Activated B cell treated with CpG ODN at 0.5 μM for 24 hours (primary cell): Measurements from ENCODE around the gene MEIS3. TPM values are rescaled to one million over a fixed set of nuclear protein-coding genes. Genes with fewer than 3 reads are reported as not detected.

Experiments
- ATAC-seq: fragments of 200-7000 bp; cut with Tn5 transposase; one replicate; pipeline ENCODE4 v1.10.0; 2021; ENCODE audit warnings: low read depth, mild to moderate bottlenecking, moderate library complexity
- CTCF ChIA-PET: fragments of 350-600 bp; sonication (Branson Sonifier 250); formaldehyde crosslinking; loops from one replicate; lab custom pipeline; 2021; ENCODE audit warnings: antibody characterized with exemption; lab: Charles Lee
- POLR2A ChIA-PET: fragments of 350-600 bp; sonication (Branson Sonifier 250); formaldehyde crosslinking; loops from one replicate; lab custom pipeline; 2021; ENCODE audit warnings: antibody characterized with exemption; lab: Charles Lee
- DNase-seq: peaks from one replicate; pipeline ENCODE4 v3.0.0; 2022
- H3K27ac Mint-ChIP-seq: one replicate; pipeline ENCODE4 v1.8.0; 2020; ENCODE audit warnings: mixed read lengths
- H3K27me3 Mint-ChIP-seq: one replicate; pipeline ENCODE4 v1.8.0; 2021; ENCODE audit warnings: mixed read lengths
- H3K36me3 Mint-ChIP-seq: one replicate; pipeline ENCODE4 v1.8.0; 2021; ENCODE audit warnings: low read depth, mixed read lengths
- H3K4me1 Mint-ChIP-seq: one replicate; pipeline ENCODE4 v1.8.0; 2021; ENCODE audit warnings: mixed read lengths
- H3K4me3 Mint-ChIP-seq: one replicate; pipeline ENCODE4 v1.8.0; 2020; ENCODE audit warnings: mild to moderate bottlenecking, mixed read lengths
- H3K9me3 Mint-ChIP-seq: one replicate; pipeline ENCODE4 v1.8.0; 2020; ENCODE audit warnings: mixed read lengths
- CTCF ChIP-seq: fragments of 200-600 bp; IDR thresholded peaks from one replicate; pipeline ENCODE4 v1.8.0; 2022; ENCODE audit warnings: antibody characterized with exemption, mild to moderate bottlenecking
- intact Hi-C: fragments of 100-400 bp; cut with micrococcal nuclease; formaldehyde crosslinking; loops from one replicate; pipeline ENCODE4 v1.15.1; 2024
- total RNA-seq: library from RNA; stranded (reverse); gene quantifications from 2 replicates; pipeline ENCODE4 v1.2.3, GENCODE V29; 2022

The MEIS3 gene
- total RNA-seq, 1 donor from 2014 or later, result not detected

GRCh38 chr19:47447470-47448359, 28.4 kb upstream of the MEIS3 start:
- intact Hi-C loops, result loop anchor here (2.0 kb wide), 1 partner anchor 37 kb away; the partner anchor contains the start of gene KPTN
- no peak for DNase-seq
- ChIA-PET POLR2A (no interaction called here), CTCF (no interaction called here)
- no peak overlapping the region for H3K27ac Mint-ChIP-seq
- H3K36me3 Mint-ChIP-seq, result no peaks in the 10 kb centered on the region
- peaks cover 31% of the 10 kb centered on the region for H3K4me1 Mint-ChIP-seq
- H3K9me3 Mint-ChIP-seq, result peaks cover 6% of the 10 kb centered on the region
- peak; percentile 29 for ATAC-seq
- no peak overlapping the region for H3K4me3 Mint-ChIP-seq
- H3K27me3 Mint-ChIP-seq, result peaks cover 67% of the 10 kb centered on the region
- TF ChIP-seq CTCF, result no peak

- Mint-ChIP-seq H3K27ac (no peak overlapping the region), H3K36me3 (no peaks in the 10 kb centered on the region), H3K9me3 (peaks cover 6% of the 10 kb centered on the region), H3K4me3 (no peak overlapping the region), H3K4me1 (peaks cover 31% of the 10 kb centered on the region), H3K27me3 (peaks cover 72% of the 10 kb centered on the region)
- no peak for DNase-seq
- ChIA-PET POLR2A (no interaction called here), CTCF (interaction anchor here (0.6 to 1.9 kb wide), 3 partner anchors 10 to 253 kb away, joined by 3 to 8 read pairs (median 3); no protein-coding TSS in a partner anchor)
- intact Hi-C loops, result loop anchor here (2.0 kb wide), 1 partner anchor 38 kb away; the partner anchor contains the start of gene KPTN
- ATAC-seq, result no peak
- no peak for TF ChIP-seq CTCF
Observed at GRCh38 chr19:47446534-47447469, 27.5 kb upstream of the MEIS3 start.

DNA sequence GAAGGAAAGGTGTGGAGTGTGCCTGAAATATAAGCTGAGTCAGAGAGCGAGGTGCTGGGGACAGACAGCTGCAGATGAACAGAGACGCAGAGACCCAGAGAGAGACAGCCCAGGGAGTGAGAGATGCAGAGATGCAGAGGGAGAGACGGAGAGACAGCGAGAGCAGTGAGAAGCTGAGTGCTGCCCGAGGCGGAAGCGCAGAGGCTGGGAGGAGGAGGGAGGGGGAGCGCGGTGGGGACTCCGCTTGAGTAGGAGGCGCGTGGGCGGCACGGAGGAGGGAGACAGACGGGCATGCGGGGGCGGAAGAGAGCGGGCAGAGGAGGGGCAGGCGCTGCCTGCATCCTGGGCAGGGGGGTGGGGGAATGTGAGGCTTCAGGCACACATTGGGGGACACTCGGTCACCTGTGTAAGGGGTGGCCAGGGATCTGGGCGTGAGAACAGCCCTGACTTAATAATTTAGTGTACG, 26.6 kb upstream of the MEIS3 start:
- intact Hi-C loops, result loop anchor here (2.0 kb wide), 1 partner anchor 39 kb away; the partner anchor contains the start of gene KPTN
- CTCF ChIA-PET, result interaction anchor here (0.6 to 1.9 kb wide), 3 partner anchors 9 to 254 kb away, joined by 3 to 8 read pairs (median 3); no protein-coding TSS in a partner anchor
- Mint-ChIP-seq H3K4me1 (peaks cover 31% of the 10 kb centered on the region), H3K27me3 (peaks cover 74% of the 10 kb centered on the region), H3K9me3 (peaks cover 6% of the 10 kb centered on the region), H3K36me3 (no peaks in the 10 kb centered on the region), H3K27ac (no peak overlapping the region), H3K4me3 (peak overlapping the region; percentile 62)
- ATAC-seq, result peak; percentile 87
- TF ChIP-seq CTCF, result no peak
- POLR2A ChIA-PET, result no interaction called here
- DNase-seq, result peak; percentile 46

GRCh38 chr19:47445527-47445926, 26.2 kb upstream of the MEIS3 start:
- Mint-ChIP-seq H3K36me3 (no peaks in the 10 kb centered on the region), H3K27me3 (peaks cover 77% of the 10 kb centered on the region), H3K4me3 (peak overlapping the region; percentile 62), H3K9me3 (peaks cover 6% of the 10 kb centered on the region), H3K4me1 (peaks cover 31% of the 10 kb centered on the region), H3K27ac (no peak overlapping the region)
- DNase-seq, result no peak
- ChIA-PET POLR2A (no interaction called here), CTCF (interaction anchor here (1.9 kb wide), 1 partner anchor 9 kb away, joined by 8 read pairs; no protein-coding TSS in a partner anchor)
- intact Hi-C loops, result no loop called here
- no peak for ATAC-seq
- no peak for TF ChIP-seq CTCF
